GM18508 (cell line): ENCODE data around the gene NCR2.
"Not testable (repeated sequence)": the region's sequence is repeated elsewhere in the genome, so short reads cannot be mapped to it uniquely, and the experiment has no call there.

Experiments used
- ATAC-seq: cut with Tn5 transposase; IDR thresholded peaks from one replicate; pipeline ENCODE4 v1.9.1; 2021; ENCODE audit warnings: moderate number of reproducible peaks; ENCODE audit not compliant: insufficient read depth, unreplicated experiment

Gene NCR2, protein sequence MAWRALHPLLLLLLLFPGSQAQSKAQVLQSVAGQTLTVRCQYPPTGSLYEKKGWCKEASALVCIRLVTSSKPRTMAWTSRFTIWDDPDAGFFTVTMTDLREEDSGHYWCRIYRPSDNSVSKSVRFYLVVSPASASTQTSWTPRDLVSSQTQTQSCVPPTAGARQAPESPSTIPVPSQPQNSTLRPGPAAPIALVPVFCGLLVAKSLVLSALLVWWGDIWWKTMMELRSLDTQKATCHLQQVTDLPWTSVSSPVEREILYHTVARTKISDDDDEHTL

GRCh38 chr6:41335296-41335695 is at the start of gene NCR2:
TSS of gene NCR2 (plus strand) at chr6:41335608. CDS start at chr6:41335877, 269 bp downstream.
- no peak for ATAC-seq

DNA sequence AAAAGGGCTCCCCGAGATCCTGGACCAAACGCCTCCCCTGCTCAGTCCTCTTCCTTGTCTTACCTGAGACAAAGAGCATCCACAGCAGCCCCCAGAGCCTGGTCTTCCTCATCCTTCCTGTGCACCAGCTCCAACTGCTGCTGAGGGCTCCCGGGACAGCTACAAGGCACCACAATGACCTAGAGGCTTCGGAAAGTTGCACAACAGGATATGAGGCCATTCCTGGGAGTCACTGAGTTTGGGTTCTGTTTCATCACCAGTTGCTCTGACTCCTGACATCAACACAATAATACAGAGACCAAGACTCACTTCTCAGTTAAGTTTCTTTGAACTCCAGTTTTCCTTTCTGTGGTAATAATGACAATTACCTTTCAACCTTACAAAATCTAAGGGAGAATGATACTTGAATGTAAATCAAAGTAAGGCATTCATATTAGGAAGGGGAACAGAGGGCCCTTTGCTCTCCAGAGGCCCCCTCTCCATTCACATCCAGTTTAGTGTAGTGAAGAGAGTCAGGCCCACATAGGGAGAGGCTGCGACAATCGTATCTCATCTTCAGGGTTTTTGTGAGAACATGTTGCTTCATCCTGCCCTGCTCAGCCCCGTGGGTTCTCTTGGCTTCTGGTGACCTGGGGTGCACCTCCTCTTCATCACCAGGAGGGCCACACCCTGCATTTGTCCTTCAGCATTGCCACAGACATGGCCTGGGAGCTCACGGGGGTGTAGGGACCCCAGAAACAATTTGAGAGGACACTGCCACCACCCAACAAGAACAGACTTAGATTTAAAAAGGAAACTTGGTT is 48.7 kb upstream of the NCR2 start, which contains the start of gene TREM1:
TSS of gene TREM1 (minus strand) at position 139 of the 803 bp plus-strand sequence. CDS start at position 112, 27 bp downstream.
- ATAC-seq = no peak

DNA sequence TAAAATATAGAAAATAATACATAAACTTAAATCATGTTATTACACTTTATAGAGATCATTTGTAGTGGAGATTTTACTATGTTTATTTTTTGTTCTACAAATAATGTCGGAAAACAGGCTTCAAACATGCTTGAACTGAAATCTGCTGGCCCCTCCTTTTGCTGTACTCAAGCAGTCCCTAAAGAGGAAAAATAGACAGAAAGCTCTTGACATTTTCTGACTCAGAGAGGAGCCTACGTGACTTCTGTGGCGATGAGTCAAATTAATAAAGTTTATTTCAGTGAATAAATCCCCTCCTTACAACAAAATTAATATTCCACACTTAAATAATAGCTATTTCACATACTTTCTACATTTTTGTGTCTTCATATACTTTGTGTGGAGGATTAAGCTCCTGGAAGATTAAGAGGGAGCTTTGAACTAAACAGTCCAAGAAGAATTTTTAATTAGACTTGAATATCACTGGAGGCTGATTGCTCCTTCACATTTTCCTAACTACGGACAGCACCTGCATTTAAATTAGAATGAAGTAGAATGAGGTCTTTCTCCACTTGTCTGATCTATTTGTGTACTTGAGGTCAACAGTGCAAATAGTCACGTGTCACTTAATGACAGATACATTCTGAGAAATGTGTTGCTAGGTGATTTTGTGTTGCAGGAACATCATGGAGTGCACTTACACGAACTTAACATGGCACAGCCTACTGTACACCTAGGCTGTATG is 47.2 kb upstream of the NCR2 start:
- ATAC-seq = peak; percentile 61

GRCh38 chr6:41288754-41289129 is 46.7 kb upstream of the NCR2 start:
- no peak for ATAC-seq

DNA sequence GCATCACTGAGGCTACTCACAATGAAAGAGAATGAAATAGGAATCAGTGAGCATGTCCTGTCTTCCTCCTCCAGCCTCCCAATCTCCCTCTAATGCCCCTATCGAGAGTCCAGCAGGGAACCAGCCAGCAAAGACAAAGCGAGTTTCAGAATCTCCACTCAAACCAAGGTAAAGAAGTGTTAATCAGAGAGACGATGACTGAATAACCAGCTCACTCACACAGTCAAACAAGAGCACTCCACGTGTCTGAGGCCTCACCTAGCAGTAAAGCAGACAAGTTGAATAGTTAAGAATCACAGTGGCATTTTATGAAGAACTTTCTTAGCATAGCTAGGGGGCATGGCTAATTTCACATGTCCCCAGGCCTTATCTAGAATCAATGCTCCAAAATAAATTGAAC is 45.6 kb upstream of the NCR2 start:
- ATAC-seq = no peak

- no peak for ATAC-seq
These were observed 43.7 kb upstream of the NCR2 start for GRCh38 chr6:41291717-41292116.

DNA sequence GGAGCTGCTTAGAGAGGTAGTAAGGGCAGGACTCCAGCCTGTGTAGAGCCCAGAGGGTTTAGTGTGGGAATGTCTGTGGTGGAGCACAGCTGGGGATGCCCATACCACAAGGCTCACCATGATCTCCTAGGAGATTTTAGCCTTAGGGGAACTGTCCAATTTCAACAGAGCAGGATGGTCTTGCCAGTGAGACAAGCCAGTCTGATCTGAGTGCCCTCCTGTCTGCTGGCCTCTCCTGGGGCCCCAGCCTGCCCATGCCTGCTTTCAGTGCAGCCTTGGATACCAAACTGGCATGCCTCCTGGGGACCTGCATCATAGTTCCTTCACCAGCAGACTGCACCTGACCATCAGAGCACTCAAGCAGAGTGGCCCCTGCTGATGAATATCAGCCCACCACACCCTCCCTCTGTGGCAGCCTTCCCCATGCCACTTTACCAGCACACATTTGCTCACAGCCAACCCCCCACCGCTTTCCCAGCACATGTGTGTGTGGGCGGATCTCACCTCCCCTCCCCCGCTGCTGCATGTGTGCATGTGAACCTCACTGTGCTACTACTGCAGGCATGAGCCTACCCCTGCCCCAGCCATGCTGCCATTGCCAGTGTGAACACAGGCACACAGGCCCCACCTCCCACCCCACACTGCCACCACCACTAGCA is 41.1 kb upstream of the NCR2 start:
- ATAC-seq = no peak

- not testable (repeated sequence) for ATAC-seq
These were observed 38.2 kb upstream of the NCR2 start for GRCh38 chr6:41297248-41297647.

GRCh38 chr6:41298785-41299502 is 36.5 kb upstream of the NCR2 start:
- ATAC-seq = no peak

DNA sequence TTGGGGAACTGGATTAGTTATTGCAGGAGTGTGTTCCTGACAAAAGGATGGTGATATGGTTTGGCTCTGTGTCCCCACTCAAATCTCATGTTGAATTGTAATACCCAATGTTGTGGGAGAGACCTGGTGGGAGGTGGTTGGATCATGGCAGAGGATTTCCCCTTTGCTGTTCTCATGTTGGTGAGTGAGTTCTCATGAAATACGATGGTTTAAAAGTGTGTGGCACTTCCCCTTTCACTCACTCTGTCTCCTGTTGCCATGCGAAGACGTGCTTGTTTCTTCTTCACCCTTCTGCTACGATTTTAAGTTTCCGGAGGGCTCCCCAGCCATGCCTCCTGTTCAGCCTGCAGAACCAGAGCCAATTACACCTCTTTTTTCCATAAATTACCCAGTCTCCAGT is 32.8 kb upstream of the NCR2 start:
- ATAC-seq = no peak

GRCh38 chr6:41306187-41306854 is 29.1 kb upstream of the NCR2 start:
- no peak for ATAC-seq

DNA sequence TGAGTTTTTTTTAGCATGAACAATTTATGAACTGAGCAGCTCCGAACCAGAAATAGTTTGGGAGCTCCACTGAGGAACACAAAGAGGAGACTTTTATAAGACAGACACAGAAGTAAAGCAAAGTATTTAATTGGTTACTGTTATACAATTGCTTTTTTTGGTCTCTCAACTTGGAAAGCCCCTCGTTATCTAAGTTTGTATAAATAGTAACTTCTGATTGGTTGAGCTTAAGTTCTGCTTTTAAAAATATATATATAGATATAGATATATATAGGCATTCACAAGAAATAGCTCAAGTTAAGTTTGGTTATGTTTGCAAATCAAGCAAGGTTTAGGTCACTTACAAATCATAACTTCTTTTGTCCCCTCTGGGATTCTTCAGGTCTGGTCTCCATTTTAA is 20.2 kb upstream of the NCR2 start:
- no peak for ATAC-seq

- no peak for ATAC-seq
These were observed 19.3 kb upstream of the NCR2 start for GRCh38 chr6:41315943-41316620.

- no peak for ATAC-seq
These were observed 17.2 kb upstream of the NCR2 start for GRCh38 chr6:41318261-41318653.

DNA sequence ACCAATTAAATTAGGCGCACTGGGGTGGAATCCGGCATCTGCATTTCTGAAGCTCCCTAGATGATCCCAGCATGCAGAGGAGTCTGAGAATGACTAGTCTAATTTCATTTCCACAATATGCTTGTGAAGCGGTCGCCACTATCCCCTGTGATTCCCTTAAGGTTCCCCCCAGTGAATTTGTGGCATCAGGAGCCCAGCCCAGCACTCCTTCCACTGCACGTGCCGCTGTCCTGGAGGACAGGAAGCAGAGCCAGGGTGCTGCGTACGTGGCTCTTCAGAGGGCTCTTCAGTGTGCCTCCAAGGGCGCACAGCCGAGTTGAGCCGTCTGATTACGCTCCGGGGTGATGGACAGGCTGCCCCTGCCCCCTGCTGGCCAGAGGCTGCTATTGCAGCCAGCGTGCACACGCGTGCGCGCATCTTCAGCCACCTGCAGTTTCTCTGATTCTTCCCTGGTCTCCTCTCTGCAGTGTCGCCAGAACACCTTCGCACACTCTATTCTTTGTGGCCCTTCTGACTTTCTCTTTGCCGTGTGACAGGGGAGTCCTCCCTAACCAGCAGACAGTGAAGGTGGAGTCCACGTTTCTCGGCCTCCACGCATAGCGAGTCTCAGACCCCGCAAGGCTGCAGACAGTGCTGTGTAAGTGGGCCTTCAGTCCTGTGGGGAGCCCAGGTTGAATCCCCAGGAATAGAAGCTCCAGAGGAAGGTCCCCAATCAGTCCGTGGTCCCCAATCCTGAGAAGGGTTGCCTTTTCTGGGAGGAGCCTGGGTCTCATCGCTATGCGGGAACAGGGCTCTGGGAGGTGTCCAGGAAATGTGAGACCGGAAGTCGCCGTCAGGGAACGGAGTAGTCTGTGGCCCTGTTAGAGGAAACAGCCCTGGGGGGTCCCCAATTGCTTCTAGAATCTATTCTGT is 16.5 kb upstream of the NCR2 start:
- no peak for ATAC-seq

DNA sequence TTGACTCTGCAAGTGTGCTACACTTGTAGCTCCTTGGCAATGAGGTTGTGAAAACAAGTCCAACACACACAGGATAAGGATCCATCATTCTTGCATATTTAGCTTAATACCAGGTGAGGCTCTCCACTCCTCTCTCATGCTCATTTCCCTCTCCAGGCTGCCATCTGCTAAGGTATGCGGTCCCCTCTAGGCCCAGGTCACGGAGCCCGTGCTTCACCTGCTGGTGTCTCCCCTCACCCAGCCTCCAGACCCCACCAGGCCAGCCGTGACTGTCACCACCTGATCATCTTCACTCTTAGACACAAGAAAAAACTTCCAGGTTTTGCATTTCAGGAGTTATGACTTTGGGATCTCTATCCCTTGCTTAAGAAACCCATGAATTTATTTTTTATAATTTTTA is 14.2 kb upstream of the NCR2 start:
- no peak for ATAC-seq

GRCh38 chr6:41325446-41326066 is 9.9 kb upstream of the NCR2 start:
- no peak for ATAC-seq
